Inflammatory macrophage (primary cell): ENCODE measurements around the gene CRYBG2.

Experiments
- DNase-seq, 2 donors: peaks; one replicate each; pipeline ENCODE4 v3.0.0-alpha.2; 2020 to 2022

Gene CRYBG2

DNA sequence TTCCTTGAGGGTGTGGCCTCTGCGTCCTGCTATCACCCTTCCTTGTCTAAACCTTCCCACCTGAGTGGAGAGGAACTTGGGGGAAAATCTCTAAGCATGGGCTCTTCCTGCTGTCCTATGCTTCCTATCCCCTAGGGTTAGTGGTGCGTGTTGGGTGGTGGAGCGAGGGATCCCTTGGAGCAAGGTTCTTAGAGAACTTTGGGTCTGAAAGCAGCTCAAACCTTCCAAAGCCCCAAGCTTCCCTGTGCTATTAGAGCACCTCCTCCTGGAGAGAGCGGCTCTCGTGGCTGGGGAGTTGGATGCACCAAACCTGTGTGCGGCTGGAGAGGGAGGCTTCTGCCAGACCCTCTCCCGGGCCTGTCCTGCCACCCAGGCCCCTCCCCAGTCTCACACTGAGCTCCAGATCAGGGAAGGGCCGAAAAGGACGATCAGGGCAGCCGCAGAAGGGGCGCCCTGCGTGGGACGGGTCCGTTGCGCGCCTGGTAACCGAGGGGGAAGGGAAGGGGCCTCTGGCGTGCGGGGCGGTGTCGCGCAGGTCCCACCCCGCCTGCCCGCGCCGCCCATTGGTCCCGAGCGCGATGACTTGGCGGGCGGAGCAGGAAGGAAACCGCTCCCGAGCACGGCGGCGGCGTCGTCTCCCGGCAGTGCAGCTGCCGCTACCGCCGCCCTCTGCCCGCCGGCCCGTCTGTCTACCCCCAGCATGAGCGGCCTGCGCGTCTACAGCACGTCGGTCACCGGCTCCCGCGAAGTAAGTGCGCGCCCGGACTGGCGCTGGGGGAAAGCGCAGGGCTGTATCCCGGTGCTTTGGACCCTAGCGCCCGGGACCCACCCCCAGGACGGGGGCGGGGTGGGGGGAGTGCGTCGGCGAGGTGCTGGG is 74.2 kb downstream of the CRYBG2 start, which contains the start of gene SH3BGRL3:
Gene SH3BGRL3 (plus strand): TSS at position 631 of the 877 bp plus-strand sequence. CDS start 70 bp downstream, at position 701.
- peak; percentile 90 to 94 for DNase-seq

DNA sequence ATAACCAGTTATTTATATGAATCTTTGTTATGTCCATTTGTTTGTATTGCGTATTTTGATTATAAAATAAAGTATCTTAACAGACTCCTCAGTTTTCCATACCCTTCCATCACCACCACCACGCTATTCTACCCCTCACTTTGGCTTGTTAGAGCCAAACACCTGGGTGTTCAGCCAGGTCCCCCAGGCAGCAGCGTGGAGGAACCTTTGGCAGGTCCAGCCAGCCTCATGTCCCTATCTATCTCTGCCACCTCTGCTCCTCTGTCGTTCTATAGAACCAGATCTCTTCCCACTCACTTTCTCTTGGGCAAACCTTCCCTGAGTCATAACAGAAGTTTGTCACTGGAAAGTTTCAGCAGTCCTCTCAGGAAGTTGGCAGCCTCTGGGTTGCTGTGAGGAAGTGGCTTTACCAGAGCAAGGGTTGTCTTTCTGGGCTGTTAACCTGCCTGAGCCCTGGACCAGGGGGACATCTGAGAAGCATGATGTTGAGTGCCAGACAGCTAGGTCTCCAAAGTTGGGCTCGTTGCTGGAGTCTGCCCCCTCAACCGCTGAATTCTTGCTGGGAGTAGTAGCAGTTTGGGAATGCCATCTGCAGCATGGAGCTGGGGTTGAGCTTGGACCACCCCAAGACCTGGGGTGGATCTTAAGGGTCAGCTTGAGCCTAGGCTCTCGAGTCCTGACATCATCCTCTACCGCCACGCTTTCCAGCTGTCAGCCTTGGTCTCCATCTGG is 75.0 kb downstream of the CRYBG2 start:
- peak; percentile 97 to 98 for DNase-seq

DNA sequence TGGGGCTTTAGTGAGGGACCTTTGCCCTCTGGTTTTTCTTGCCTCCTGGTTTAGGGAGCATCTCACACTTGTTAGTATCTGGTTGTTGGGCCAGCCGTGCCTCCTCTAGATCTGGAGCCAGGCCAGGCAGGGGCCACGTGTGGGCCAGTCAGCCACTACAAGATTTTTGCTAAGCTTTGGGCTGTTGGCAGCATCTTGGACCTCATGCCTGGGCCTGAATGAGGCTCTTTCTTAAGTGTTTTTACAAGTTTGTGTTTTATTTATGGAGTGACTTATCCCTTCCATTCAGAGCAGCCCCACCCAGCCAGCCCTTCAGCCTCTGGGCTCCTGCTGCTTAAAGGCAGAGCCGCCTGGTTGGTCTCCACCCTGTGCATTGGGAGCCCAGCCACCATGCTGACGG is 75.6 kb downstream of the CRYBG2 start:
- DNase-seq, result no peak

DNA sequence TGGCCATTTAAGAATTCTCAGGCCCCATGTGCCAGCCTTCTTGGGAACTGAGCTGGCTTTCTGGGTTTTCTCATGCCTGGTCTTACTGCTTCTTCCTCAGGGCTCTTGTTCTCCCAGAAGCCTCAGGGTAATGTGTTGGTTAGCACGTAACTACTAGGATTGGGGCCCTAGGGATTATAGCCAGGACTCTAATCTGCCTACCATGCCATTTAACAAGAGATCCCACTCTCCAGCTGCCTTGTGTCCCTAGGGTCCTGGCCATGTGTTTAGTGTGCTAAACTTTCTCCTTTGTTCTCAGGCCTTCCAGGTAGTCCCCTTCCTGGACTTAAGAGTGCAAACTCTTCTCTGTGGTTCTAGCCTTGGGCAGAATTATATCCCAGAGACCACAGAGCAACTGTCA is 76.2 kb downstream of the CRYBG2 start:
- no peak for DNase-seq

DNA sequence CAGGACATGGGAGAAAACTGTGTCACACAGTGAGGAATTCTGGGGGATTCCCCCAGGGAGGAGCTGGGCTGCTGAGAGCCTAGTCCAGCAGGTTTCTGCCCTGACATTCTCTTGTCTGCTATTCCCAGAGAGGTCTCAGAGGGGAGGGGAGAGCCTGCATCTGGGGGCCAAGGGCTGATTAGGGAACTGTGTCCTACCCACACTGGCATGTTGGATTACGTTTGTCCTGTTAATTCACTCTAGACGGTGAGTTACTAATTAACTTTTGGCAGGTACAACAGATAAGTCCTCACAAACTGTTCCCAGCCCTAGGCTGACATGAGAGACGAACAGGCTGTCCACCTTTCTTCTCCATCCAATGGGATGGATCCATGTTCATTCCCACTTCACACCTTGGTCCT is 76.7 kb downstream of the CRYBG2 start:
- DNase-seq, result no peak

DNA sequence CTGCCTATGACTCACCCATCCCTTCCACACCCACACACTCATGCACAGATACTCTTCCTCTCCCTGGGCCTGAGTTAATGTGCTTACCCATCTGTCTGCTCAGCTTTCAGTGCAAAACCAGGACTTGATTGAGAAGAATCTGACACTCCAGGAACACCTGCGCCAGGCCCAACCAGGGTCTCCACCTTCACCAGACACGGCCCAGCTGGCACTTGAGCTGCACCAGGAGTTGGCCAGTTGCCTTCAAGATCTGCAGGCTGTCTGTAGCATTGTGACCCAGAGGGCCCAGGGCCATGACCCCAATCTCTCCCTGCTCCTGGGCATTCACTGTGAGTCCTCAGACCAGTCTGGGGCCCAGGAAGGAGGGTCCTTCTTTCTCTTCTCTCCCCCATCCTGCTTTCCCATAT is 77.5 kb downstream of the CRYBG2 start:
- no peak for DNase-seq

DNA sequence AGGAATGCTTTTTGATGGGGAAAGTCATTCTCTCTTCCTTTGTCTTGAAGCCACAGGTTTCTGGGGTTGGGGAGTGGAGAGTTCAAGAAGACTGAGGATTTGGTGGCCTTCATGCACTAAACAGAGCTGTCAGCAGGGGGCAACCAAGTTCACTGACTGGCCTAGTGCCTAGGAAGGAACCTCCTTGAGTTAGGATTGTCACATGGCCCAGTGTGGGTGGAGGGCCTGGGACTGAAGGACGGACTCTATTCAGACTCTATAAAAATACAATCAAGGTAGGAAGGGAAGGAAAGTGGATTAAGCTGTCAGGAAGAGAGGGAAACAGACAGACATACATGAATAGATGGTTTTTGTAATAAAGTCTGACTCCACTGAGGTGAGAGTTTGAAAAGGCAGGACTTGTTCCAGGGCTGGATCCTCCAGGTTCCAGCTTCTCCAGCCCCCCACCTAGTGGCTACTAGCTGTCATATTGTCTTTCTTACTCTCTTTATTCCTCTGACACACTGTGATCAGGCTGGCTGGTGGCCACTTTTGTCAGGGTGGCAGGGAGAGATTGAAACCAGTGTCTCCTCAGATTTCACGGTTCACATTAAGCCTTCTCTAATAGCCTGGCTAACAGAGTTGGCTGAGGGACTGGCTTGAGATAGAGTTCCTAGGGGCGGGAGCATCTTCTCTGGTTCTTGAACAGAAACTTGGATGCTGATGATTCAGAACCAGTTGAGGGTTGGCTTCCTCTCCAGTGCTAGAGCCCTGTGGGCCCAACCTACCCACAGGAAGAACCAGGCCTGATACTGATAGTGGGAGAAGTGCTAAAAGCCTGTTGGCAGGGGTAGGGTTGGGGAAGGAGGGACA is 78.1 kb downstream of the CRYBG2 start:
- peak; percentile 97 to 98 for DNase-seq

DNA sequence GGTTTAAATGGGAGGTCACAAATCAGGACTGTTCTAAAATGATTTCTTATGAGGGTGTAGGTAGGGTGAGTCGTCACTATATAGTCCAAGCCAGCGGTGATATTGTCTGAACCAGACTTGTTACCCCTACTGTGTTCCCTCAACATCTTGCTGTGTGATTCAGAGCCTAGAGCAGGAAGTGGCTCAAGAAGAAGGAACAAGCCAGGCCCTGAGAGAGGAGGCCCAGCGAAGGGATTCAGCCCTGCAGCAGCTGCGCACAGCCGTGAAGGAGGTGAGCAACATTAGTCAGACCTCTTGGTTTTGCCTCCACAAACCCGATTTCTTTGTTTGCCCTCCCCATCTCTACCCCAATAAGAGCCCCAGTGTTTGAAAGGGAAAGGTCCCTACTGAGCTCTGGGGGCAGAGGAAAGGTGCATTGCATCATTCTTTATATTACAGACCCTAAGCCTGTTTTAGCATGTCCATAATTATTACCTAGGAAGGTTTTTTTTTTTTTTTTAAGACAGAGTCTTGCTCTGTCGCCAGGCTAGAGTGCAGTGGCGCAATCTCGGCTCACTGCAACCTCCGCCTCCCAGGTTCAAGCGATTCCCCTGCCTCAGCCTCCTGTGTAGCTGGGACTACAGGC is 79.0 kb downstream of the CRYBG2 start:
- peak; percentile 77 to 87 for DNase-seq
